Naive B cell (primary cell): ENCODE data around the gene LYZL4. TPM values are rescaled to one million over a fixed set of nuclear protein-coding genes. Genes with fewer than 3 reads are reported as not detected.
A peak's percentile ranks its signal among the peaks of the same experiment; 100 is the strongest.

Experiments
- ATAC-seq, 2 donors: fragments of 150-1000 bp; cut with Tn5 transposase; 2 replicates each; pipeline ENCODE4 v1.10.0; 2021; ENCODE audit warnings: low read depth in 2 of 2, mild to moderate bottlenecking in 2 of 2, moderate library complexity in 2 of 2
- DNase-seq: peaks from one replicate; pipeline ENCODE4 v3.0.0; 2022
- H3K27ac Mint-ChIP-seq, 6 donors: one replicate each; pipeline ENCODE4 v1.8.0; 2020 to 2022; ENCODE audit warnings: mild to moderate bottlenecking in 6 of 6, mixed read lengths in 6 of 6, moderate library complexity in 5 of 6, inconsistent platforms in 2 of 6
- H3K27me3 Mint-ChIP-seq, 3 donors: one replicate each; pipeline ENCODE4 v1.8.0; 2021 to 2022; ENCODE audit warnings: mixed read lengths in 3 of 3, mild to moderate bottlenecking in 1 of 3
- H3K36me3 Mint-ChIP-seq, 2 donors: one replicate each; pipeline ENCODE4 v1.8.0; 2020 to 2022; ENCODE audit warnings: mixed read lengths in 2 of 2, inconsistent platforms in 1 of 2, mild to moderate bottlenecking in 1 of 2
- H3K4me1 Mint-ChIP-seq, 3 donors: one replicate each; pipeline ENCODE4 v1.8.0; 2020 to 2022; ENCODE audit warnings: mixed read lengths in 3 of 3, inconsistent platforms in 1 of 3, mild to moderate bottlenecking in 1 of 3, moderate library complexity in 1 of 3
- H3K4me3 Mint-ChIP-seq, 8 donors: one replicate each; pipeline ENCODE4 v1.8.0; 2020 to 2022; ENCODE audit warnings: mild to moderate bottlenecking in 8 of 8, mixed read lengths in 8 of 8, moderate library complexity in 8 of 8, inconsistent platforms in 2 of 8
- H3K9me3 Mint-ChIP-seq, 7 donors: one replicate each; pipeline ENCODE4 v1.8.0; 2020 to 2022; ENCODE audit warnings: mixed read lengths in 7 of 7, mild to moderate bottlenecking in 5 of 7, inconsistent platforms in 2 of 7, moderate library complexity in 1 of 7
- polyA plus RNA-seq, 6 donors: library from polyadenylated mRNA; unstranded; fragments of 300-500 nt; fragmentation: Illumina TruSeq; gene quantifications; one replicate each; pipeline ENCODE4 v1.2.3, GENCODE V29; 2021; ENCODE audit warnings: low read depth in 6 of 6

Gene LYZL4
- polyA plus RNA-seq, 6 donors from 2014 or later = not detected

GRCh38 chr3:42377681-42378080 lies 32.7 kb downstream of the LYZL4 start:
- H3K36me3 Mint-ChIP-seq = no peaks in the 10 kb centered on the region
- H3K9me3 Mint-ChIP-seq = no peaks in the 10 kb centered on the region
- no peak for ATAC-seq
- no peak for DNase-seq
- no peaks in the 10 kb centered on the region for H3K4me1 Mint-ChIP-seq
- peaks cover 2 to 8% (median 5%) of the 10 kb centered on the region in 3 donors for H3K27me3 Mint-ChIP-seq
- H3K27ac Mint-ChIP-seq = no peak overlapping the region
- no peak overlapping the region for H3K4me3 Mint-ChIP-seq

- Mint-ChIP-seq H3K27me3 (peaks cover 9 to 17% (median 12%) of the 10 kb centered on the region in 3 donors), H3K27ac (no peak overlapping the region), H3K36me3 (no peaks in the 10 kb centered on the region), H3K4me1 (no peaks in the 10 kb centered on the region), H3K9me3 (no peaks in the 10 kb centered on the region), H3K4me3 (no peak overlapping the region)
- ATAC-seq (no peak), DNase-seq (no peak)
These were observed 34.0 kb downstream of the LYZL4 start for GRCh38 chr3:42376344-42376798.

GRCh38 chr3:42375121-42375800 lies 35.1 kb downstream of the LYZL4 start:
- Mint-ChIP-seq H3K4me1 (no peaks in the 10 kb centered on the region), H3K36me3 (peaks cover 6 to 7% of the 10 kb centered on the region in 2 donors), H3K27ac (peak overlapping the region in 1 of 6 donors; percentile 61), H3K9me3 (peaks cover 0 to 9% (median 4%) of the 10 kb centered on the region in 7 donors), H3K4me3 (no peak overlapping the region), H3K27me3 (peaks cover 9 to 27% (median 12%) of the 10 kb centered on the region in 3 donors)
- DNase-seq (no peak), ATAC-seq (no peak)

GRCh38 chr3:42371776-42372175 lies 38.6 kb downstream of the LYZL4 start:
- ATAC-seq (no peak), DNase-seq (no peak)
- Mint-ChIP-seq H3K4me3 (no peak overlapping the region), H3K9me3 (peaks cover 0 to 11% (median 6%) of the 10 kb centered on the region in 7 donors), H3K27ac (peak overlapping the region in 1 of 6 donors; percentile 45), H3K36me3 (peaks cover 6 to 7% of the 10 kb centered on the region in 2 donors), H3K27me3 (peaks cover 9 to 37% (median 12%) of the 10 kb centered on the region in 3 donors), H3K4me1 (peaks cover 0 to 11% (median 0%) of the 10 kb centered on the region in 3 donors)

- no peak for DNase-seq
These were observed 40.6 kb downstream of the LYZL4 start for GRCh38 chr3:42369832-42370231.

GRCh38 chr3:42369304-42369703 lies 41.1 kb downstream of the LYZL4 start:
- Mint-ChIP-seq H3K4me1 (peaks cover 0 to 11% (median 0%) of the 10 kb centered on the region in 3 donors), H3K4me3 (no peak overlapping the region), H3K9me3 (peaks cover 3 to 17% (median 11%) of the 10 kb centered on the region in 7 donors), H3K27ac (peak overlapping the region in 5 of 6 donors; percentile 25 to 91 (median 90)), H3K27me3 (peaks cover 9 to 44% (median 17%) of the 10 kb centered on the region in 3 donors), H3K36me3 (peaks cover 6 to 7% of the 10 kb centered on the region in 2 donors)
- DNase-seq (peak; percentile 19), ATAC-seq (peak; percentile 90 to 93)

More at GRCh38 chr3:42369832-42370231, 40.6 kb downstream of the LYZL4 start:
- Mint-ChIP-seq H3K27ac (peak overlapping the region in 2 of 6 donors; percentile 65 to 76), H3K9me3 (peaks cover 3 to 17% (median 11%) of the 10 kb centered on the region in 7 donors), H3K36me3 (peaks cover 6 to 7% of the 10 kb centered on the region in 2 donors), H3K27me3 (peaks cover 9 to 44% (median 17%) of the 10 kb centered on the region in 3 donors), H3K4me1 (peaks cover 0 to 11% (median 0%) of the 10 kb centered on the region in 3 donors), H3K4me3 (no peak overlapping the region)
- no peak for ATAC-seq

GRCh38 chr3:42368861-42369260 lies 41.5 kb downstream of the LYZL4 start:
- H3K27ac Mint-ChIP-seq = peak overlapping the region in 1 of 6 donors; percentile 76
- H3K9me3 Mint-ChIP-seq = peaks cover 3 to 17% (median 11%) of the 10 kb centered on the region in 7 donors
- no peak for DNase-seq
- H3K4me1 Mint-ChIP-seq = peaks cover 0 to 11% (median 0%) of the 10 kb centered on the region in 3 donors
- peaks cover 9 to 44% (median 17%) of the 10 kb centered on the region in 3 donors for H3K27me3 Mint-ChIP-seq
- peaks cover 6 to 7% of the 10 kb centered on the region in 2 donors for H3K36me3 Mint-ChIP-seq
- no peak for ATAC-seq
- H3K4me3 Mint-ChIP-seq = no peak overlapping the region

- Mint-ChIP-seq H3K9me3 (peaks cover 3 to 17% (median 11%) of the 10 kb centered on the region in 7 donors), H3K4me1 (peaks cover 0 to 11% (median 0%) of the 10 kb centered on the region in 3 donors), H3K27ac (no peak overlapping the region), H3K4me3 (no peak overlapping the region), H3K27me3 (peaks cover 9 to 39% (median 15%) of the 10 kb centered on the region in 3 donors), H3K36me3 (peaks cover 6 to 7% of the 10 kb centered on the region in 2 donors)
- no peak for ATAC-seq
- no peak for DNase-seq
These were observed 42.5 kb downstream of the LYZL4 start for GRCh38 chr3:42367903-42368302.

- no peak for ATAC-seq
- H3K27ac Mint-ChIP-seq = peak overlapping the region in 1 of 6 donors; percentile 60
These were observed 43.9 kb downstream of the LYZL4 start for GRCh38 chr3:42366550-42366949.

GRCh38 chr3:42357335-42357734 lies 53.1 kb downstream of the LYZL4 start:
- peaks cover 0 to 44% (median 27%) of the 10 kb centered on the region in 3 donors for H3K27me3 Mint-ChIP-seq
- no peak overlapping the region for H3K27ac Mint-ChIP-seq
- H3K4me1 Mint-ChIP-seq = no peaks in the 10 kb centered on the region
- no peak overlapping the region for H3K4me3 Mint-ChIP-seq
- no peaks in the 10 kb centered on the region for H3K36me3 Mint-ChIP-seq
- DNase-seq = no peak
- H3K9me3 Mint-ChIP-seq = peaks cover 0 to 18% (median 4%) of the 10 kb centered on the region in 7 donors
- no peak for ATAC-seq

More at GRCh38 chr3:42366550-42366949, 43.9 kb downstream of the LYZL4 start:
- Mint-ChIP-seq H3K4me1 (peaks cover 0 to 11% (median 0%) of the 10 kb centered on the region in 3 donors), H3K4me3 (no peak overlapping the region), H3K36me3 (peaks cover 6 to 7% of the 10 kb centered on the region in 2 donors), H3K27me3 (peaks cover 0 to 27% (median 6%) of the 10 kb centered on the region in 3 donors), H3K9me3 (peaks cover 3 to 22% (median 11%) of the 10 kb centered on the region in 7 donors)
- DNase-seq = no peak

GRCh38 chr3:42355612-42356011 lies 54.8 kb downstream of the LYZL4 start:
- H3K27me3 Mint-ChIP-seq = peaks cover 7 to 52% (median 38%) of the 10 kb centered on the region in 3 donors
- no peaks in the 10 kb centered on the region for H3K4me1 Mint-ChIP-seq
- ATAC-seq (no peak), DNase-seq (no peak)
- H3K27ac Mint-ChIP-seq = no peak overlapping the region
- peaks cover 0 to 7% of the 10 kb centered on the region in 2 donors for H3K36me3 Mint-ChIP-seq
- peaks cover 0 to 18% (median 4%) of the 10 kb centered on the region in 7 donors for H3K9me3 Mint-ChIP-seq
- no peak overlapping the region for H3K4me3 Mint-ChIP-seq

GRCh38 chr3:42353631-42354030 lies 56.8 kb downstream of the LYZL4 start:
- Mint-ChIP-seq H3K4me3 (no peak overlapping the region), H3K36me3 (peaks cover 0 to 7% of the 10 kb centered on the region in 2 donors), H3K27ac (no peak overlapping the region), H3K4me1 (no peaks in the 10 kb centered on the region), H3K27me3 (peaks cover 7 to 51% (median 42%) of the 10 kb centered on the region in 3 donors), H3K9me3 (peaks cover 0 to 18% (median 4%) of the 10 kb centered on the region in 7 donors)
- DNase-seq (no peak), ATAC-seq (no peak)

- peaks cover 0 to 7% of the 10 kb centered on the region in 2 donors for H3K36me3 Mint-ChIP-seq
- ATAC-seq (no peak), DNase-seq (no peak)
- peaks cover 0 to under 1% (median 0%) of the 10 kb centered on the region in 3 donors for H3K4me1 Mint-ChIP-seq
- H3K27me3 Mint-ChIP-seq = peaks cover 7 to 52% (median 37%) of the 10 kb centered on the region in 3 donors
- H3K27ac Mint-ChIP-seq = peak overlapping the region in 1 of 6 donors; percentile 6
- H3K4me3 Mint-ChIP-seq = no peak overlapping the region
- peaks cover 0 to 11% (median 3%) of the 10 kb centered on the region in 7 donors for H3K9me3 Mint-ChIP-seq
These were observed 59.2 kb downstream of the LYZL4 start for GRCh38 chr3:42351207-42351606.
